Omental fat pad (tissue), 4 donors: ENCODE data around the gene BBX. TPM values are rescaled to one million over a fixed set of nuclear protein-coding genes. Genes with fewer than 3 reads are reported as not detected.

Experiments used
- ATAC-seq: fragments of 150-250 bp; one replicate; pipeline ENCODE4 v1.9.1; 2016; ENCODE audit warnings: mild to moderate bottlenecking, moderate library complexity; ENCODE audit not compliant: low FRiP score
- DNase-seq: peaks from one replicate; pipeline ENCODE4 v3.0.0-alpha.2; 2019; ENCODE audit warnings: low spot score
- total RNA-seq, 4 donors: library from RNA; depleted of rRNA; stranded (reverse); fragments of >200 nt; gene quantifications; one replicate each; pipeline ENCODE4 v1.1.0, GENCODE V29; 2016
- TF ChIP-seq, protein P1 (sequence below), 3 donors: fragments of 450-650 bp; IDR thresholded peaks; one replicate each; pipeline ENCODE4 v1.5.1; 2016 to 2017; ENCODE audit warnings: antibody characterized with exemption in 3 of 3, mild to moderate bottlenecking in 3 of 3, moderate library complexity in 2 of 3

BBX gene
- total RNA-seq, 4 donors from 2014 or later, result 32.8 to 70.5 (median 40.7) TPM

DNA sequence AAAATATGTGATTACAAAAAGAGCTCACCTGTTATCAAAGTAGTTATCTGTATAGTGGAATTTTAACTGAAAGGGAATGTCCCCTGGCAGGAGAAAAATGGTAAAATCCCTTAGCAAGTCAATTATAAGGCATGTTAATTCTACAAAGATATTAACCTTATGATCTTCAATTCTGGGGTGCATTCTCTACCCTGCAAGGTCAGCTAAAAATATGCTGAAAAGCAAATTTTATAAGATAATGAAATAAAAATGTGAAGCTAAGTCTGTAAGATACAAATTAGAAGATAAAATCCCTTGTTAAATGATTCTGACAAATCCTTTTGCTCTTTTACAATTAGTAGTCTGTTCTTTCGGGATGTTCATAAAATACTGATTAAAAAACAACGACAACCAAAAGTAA, 109.8 kb downstream of the BBX start:
- ATAC-seq (no peak), DNase-seq (no peak)
- TF ChIP-seq, protein P1, sequence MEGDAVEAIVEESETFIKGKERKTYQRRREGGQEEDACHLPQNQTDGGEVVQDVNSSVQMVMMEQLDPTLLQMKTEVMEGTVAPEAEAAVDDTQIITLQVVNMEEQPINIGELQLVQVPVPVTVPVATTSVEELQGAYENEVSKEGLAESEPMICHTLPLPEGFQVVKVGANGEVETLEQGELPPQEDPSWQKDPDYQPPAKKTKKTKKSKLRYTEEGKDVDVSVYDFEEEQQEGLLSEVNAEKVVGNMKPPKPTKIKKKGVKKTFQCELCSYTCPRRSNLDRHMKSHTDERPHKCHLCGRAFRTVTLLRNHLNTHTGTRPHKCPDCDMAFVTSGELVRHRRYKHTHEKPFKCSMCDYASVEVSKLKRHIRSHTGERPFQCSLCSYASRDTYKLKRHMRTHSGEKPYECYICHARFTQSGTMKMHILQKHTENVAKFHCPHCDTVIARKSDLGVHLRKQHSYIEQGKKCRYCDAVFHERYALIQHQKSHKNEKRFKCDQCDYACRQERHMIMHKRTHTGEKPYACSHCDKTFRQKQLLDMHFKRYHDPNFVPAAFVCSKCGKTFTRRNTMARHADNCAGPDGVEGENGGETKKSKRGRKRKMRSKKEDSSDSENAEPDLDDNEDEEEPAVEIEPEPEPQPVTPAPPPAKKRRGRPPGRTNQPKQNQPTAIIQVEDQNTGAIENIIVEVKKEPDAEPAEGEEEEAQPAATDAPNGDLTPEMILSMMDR (IDR thresholded peaks at IDR 0.05), result no peak

DNA sequence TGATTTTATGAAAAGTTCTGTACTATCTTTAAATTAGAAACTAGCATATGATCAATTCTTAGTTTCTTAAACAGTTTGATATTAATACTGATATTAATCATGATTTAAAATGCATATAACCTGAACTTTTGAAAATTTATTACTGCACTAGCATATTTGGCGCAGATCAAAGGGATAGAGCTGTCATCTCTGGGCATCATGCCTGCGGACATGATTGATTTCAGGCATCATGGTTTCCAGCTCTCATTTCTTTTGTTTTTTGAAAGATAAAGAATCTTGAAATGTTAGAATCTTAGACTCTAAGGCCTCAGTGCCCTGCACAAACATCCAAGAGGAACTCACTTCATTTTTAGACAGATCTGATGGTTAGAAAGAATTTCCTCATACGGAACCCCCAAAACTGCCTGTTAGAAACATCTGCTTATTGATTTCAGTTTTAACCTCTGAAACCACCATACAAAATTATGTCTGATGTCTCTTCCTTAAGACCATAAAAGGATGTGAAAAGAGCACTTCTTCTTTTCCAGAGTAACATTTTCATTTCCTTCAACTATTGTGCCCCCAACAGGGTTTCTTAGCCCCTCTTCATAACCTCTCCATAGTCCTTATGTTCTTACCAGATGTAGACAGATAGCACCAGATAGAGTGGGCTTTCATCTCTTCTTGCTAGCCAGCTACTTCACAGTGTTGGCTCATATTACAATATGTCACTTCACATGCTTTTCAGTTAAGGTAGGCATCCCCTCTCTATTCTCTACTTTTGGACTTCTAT, 110.8 kb downstream of the BBX start:
- TF ChIP-seq, protein P1 (IDR thresholded peaks at IDR 0.05), result no peak
- DNase-seq, result no peak
- ATAC-seq, result no peak

DNA sequence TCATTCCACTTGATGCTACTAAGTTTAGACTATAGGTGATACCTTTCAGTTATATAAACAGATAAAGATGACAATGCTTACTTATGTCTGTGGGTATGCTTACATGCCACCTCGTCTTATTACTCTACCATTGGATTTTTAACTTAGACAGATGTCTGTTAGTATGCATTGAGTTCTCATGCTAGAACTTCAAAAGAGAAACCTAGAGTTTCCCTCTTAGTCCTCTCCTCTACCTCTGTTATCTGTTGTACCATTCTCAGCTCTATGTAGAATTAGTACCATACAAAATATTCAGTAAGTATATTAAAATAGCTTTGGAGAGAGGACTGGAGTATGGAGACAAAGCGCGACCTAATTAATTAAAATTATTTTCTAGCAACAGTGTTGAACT, 111.3 kb downstream of the BBX start:
- TF ChIP-seq, protein P1 (IDR thresholded peaks at IDR 0.05), result no peak
- ATAC-seq (no peak), DNase-seq (no peak)

- no peak for ATAC-seq
- TF ChIP-seq, protein P1 (IDR thresholded peaks at IDR 0.05), result no peak
- DNase-seq, result no peak
These were observed 114.8 kb downstream of the BBX start for GRCh38 chr3:107637416-107638183.

DNA sequence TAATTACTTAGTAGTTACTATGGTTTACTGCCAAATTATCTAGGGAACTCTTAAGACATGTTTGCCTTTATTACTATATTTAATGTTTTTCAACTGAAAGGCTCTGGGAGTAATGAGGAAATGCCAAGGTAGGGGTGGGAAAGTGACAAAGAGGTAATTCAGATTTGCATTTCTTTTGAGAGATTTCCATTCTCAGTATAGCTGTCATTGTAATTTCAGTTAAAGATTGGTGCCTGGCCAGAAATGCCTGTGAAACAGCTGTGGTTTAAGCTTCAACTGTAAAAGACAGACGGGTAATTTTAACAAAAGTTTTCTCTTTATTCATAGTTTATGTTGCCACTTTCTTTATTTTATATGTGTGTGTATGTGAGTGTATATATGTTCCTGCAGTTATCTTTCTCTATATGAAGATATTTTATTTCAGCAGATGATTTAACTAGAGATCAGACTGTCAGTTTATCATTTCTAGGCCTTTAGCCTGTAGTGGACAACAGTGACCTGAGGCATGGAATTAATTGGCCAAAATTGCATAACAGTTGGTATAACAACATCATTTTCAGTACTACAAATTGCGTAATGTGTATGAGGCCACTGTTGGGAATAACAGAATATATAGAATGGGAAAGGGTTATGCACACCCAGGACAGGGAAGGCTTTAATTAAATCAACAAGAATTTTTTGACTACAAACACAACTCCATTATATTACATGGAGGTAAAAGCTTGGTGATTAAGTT, 119.0 kb downstream of the BBX start:
- no peak for DNase-seq
- TF ChIP-seq, protein P1 (IDR thresholded peaks at IDR 0.05), result no peak
- no peak for ATAC-seq

- DNase-seq (no peak), ATAC-seq (no peak)
- TF ChIP-seq, protein P1 (IDR thresholded peaks at IDR 0.05), result no peak
These were observed 120.5 kb downstream of the BBX start for GRCh38 chr3:107643038-107643883.
